Upper lobe of right lung (tissue), 1 donor: Measurements from ENCODE around the gene CLRN3. TPM values are rescaled to one million over a fixed set of nuclear protein-coding genes. Genes with fewer than 3 reads are reported as not detected.

ENCODE experiments used
- ATAC-seq: fragments of 200-7000 bp; cut with Tn5 transposase; one replicate; pipeline ENCODE4 v1.9.1; 2020; ENCODE audit warnings: mild to moderate bottlenecking, moderate library complexity
- DNase-seq: peaks from one replicate; pipeline ENCODE4 v3.0.0-alpha.2; 2020
- H3K27ac ChIP-seq: fragments of 200-600 bp; one replicate; pipeline ENCODE4 v1.8.0; 2022
- H3K27me3 ChIP-seq: fragments of 200-600 bp; one replicate; pipeline ENCODE4 v1.8.0; 2022; ENCODE audit warnings: mild to moderate bottlenecking
- H3K36me3 ChIP-seq: fragments of 200-600 bp; one replicate; pipeline ENCODE4 v1.8.0; 2022
- H3K4me1 ChIP-seq: fragments of 200-600 bp; one replicate; pipeline ENCODE4 v1.8.0; 2022
- H3K4me3 ChIP-seq: fragments of 200-600 bp; one replicate; pipeline ENCODE4 v1.8.0; 2022; ENCODE audit warnings: mild to moderate bottlenecking
- H3K9me3 ChIP-seq: fragments of 200-600 bp; one replicate; pipeline ENCODE4 v1.8.0; 2022
- intact Hi-C: fragments of 100-400 bp; cut with DNase I; formaldehyde crosslinking; loops from one replicate; pipeline ENCODE4 v1.11.0; 2022
- total RNA-seq: library from RNA; stranded (reverse); fragmentation: NEBNext Ultra II Directional; extraction: Animal tissue kit (Norgen Biotek cat#: 25700); gene quantifications from one replicate; pipeline ENCODE4 v1.2.1, GENCODE V29; 2021
- TF ChIP-seq, protein P1 (sequence below): fragments of 200-600 bp; IDR thresholded peaks from one replicate; pipeline ENCODE4 v1.8.0; 2022; ENCODE audit warnings: antibody characterized with exemption
- donor health status: DM: no; HTN: yes; CAD: no; lungs with severe emphysema.

Gene CLRN3
- total RNA-seq, 1 donor from 2014 or later: not detected

DNA sequence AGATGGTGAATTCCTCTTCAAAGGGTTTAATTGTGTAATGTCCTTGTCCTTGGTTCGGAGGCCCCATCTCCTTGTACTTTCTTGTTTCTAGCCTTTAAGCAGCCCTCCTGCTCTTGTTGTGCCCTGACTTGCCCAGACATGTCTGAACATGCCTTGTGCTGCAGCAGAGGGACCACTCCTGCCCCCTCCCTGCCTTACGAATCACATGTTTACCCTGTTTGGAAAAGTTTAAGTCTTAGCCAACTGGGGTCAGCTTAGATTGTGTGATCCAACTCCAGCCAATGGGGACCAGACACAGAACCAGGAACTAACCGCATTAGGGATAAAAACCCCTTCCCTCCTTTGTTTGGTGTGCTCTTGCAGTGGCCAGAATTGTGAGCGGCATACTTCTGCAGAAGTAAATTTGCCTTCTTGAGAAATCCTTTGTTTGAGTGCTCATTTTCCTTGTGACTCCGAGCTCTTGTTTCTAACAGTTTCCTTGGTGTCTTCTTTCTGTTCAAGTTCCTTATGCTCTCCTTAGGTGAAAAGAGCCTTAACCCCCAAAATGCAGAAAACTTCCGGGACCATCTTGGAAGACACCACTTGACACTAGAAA is 29.4 kb downstream of the CLRN3 start:
- H3K27ac ChIP-seq: no peak overlapping the region
- DNase-seq: no peak
- no peaks in the 10 kb centered on the region for H3K36me3 ChIP-seq
- TF ChIP-seq, protein P1, sequence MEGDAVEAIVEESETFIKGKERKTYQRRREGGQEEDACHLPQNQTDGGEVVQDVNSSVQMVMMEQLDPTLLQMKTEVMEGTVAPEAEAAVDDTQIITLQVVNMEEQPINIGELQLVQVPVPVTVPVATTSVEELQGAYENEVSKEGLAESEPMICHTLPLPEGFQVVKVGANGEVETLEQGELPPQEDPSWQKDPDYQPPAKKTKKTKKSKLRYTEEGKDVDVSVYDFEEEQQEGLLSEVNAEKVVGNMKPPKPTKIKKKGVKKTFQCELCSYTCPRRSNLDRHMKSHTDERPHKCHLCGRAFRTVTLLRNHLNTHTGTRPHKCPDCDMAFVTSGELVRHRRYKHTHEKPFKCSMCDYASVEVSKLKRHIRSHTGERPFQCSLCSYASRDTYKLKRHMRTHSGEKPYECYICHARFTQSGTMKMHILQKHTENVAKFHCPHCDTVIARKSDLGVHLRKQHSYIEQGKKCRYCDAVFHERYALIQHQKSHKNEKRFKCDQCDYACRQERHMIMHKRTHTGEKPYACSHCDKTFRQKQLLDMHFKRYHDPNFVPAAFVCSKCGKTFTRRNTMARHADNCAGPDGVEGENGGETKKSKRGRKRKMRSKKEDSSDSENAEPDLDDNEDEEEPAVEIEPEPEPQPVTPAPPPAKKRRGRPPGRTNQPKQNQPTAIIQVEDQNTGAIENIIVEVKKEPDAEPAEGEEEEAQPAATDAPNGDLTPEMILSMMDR: no peak
- H3K27me3 ChIP-seq: no peaks in the 10 kb centered on the region
- no peak for ATAC-seq
- H3K4me1 ChIP-seq: no peaks in the 10 kb centered on the region
- H3K9me3 ChIP-seq: peaks cover 2% of the 10 kb centered on the region
- H3K4me3 ChIP-seq: no peak overlapping the region
- intact Hi-C loops: no loop called here

DNA sequence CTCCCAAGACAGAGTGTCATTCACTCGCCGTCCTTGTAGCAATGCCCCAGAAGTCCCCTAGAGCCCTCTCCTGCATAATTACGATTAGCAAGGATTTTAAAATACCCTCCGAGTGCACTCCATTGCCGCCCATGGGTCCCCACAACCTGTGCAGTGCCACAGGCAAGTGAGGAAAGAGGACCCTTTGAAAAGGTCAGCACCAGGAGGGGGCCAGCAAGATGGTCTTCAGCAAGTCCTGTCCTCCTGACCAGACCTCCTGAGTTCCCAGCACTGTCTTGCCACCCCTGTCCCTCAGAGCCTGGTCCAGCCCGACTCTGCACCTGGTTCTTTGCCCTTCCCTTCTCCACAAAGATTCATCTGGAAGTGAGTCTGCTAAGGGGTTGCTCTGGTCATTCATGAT is 32.1 kb downstream of the CLRN3 start:
- ATAC-seq (no peak), DNase-seq (no peak)
- H3K36me3 ChIP-seq: no peaks in the 10 kb centered on the region
- H3K27me3 ChIP-seq: no peaks in the 10 kb centered on the region
- H3K9me3 ChIP-seq: peaks cover 2% of the 10 kb centered on the region
- no peaks in the 10 kb centered on the region for H3K4me1 ChIP-seq
- no peak overlapping the region for H3K27ac ChIP-seq
- intact Hi-C loops: no loop called here
- TF ChIP-seq, protein P1: no peak
- no peak overlapping the region for H3K4me3 ChIP-seq

DNA sequence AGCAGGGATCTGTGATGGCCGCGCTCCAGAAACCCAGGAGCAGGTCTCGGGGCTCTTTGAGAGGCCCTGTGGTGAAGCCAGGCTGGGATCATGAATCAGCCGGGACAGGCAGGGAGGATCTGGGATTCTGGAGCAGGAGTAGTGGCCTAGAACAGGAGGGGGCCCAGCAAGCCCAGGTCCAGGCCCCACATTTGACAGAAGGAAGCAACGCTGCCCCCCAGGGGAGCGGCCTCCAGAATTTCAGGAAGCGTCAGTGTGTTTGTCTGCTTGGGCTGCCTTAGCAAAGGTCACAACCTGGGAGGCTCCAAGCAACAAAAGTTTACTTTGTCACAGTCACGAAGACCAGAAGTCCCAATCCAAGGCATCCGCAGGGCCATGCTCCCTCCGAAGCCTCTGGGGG is 36.8 kb downstream of the CLRN3 start:
- ATAC-seq: no peak
- no peaks in the 10 kb centered on the region for H3K27me3 ChIP-seq
- DNase-seq: no peak
- H3K36me3 ChIP-seq: no peaks in the 10 kb centered on the region
- peaks cover 3% of the 10 kb centered on the region for H3K4me1 ChIP-seq
- TF ChIP-seq, protein P1: no peak
- no peaks in the 10 kb centered on the region for H3K9me3 ChIP-seq
- no peak overlapping the region for H3K27ac ChIP-seq
- no peak overlapping the region for H3K4me3 ChIP-seq
- intact Hi-C loops: no loop called here

DNA sequence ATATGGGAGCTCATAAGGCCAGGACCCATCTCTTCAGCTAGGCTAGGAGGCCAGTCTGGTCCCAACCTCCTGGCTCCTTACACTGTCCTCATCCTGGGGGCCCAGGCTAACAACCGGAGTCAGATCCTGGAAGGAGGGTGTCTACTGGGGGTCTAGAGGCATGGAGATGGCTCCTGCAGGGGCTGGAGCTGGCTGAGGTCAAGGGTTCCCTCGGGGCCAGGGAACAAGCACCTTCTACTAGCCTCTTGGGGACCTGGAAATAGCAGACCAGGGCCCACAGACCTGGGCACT is 37.2 kb downstream of the CLRN3 start:
- intact Hi-C loops: no loop called here
- TF ChIP-seq, protein P1: no peak

DNA sequence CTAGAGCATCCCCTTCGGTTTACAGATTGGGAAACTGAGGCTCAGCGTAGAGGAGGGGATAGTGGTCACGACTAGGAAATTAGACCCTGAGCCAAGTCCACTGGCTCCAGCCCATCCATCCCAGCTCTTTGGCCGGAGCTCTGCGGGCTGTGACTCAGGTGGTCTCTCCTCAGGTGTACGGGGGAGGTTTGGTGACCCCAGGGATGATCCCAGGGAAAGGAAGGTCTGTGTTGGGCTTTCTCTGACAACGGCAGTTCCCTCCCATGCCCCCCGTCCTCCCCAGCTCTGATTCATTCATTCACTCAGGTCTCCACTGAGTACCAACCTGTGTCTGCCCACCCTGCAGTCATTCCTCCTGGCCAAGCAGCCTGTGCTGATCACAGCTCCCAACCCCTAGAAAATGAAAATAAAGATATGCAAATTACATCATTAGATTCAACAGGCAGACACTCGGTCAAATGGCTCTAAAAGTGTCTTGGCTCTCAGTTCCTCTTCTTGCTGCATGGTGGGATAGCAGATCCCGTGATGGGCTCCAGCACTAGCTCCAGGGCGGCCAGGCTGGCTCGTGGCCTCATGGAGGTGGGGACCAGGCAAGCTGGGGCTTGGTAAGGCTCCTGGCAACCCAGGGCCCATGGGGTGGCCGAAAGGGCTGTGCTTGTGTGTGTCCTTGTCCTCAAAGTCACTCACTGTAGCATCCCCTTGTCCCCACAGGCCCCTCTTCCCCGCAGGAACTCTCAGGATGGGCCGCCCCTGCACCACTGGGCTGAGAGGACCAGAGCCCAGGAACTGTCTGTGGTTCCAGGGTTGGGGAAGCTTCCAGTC is 37.8 kb downstream of the CLRN3 start:
- intact Hi-C loops: no loop called here
- Histone ChIP-seq H3K4me3 (no peak overlapping the region), H3K4me1 (peaks cover 3% of the 10 kb centered on the region), H3K36me3 (no peaks in the 10 kb centered on the region), H3K27ac (no peak overlapping the region), H3K27me3 (no peaks in the 10 kb centered on the region), H3K9me3 (no peaks in the 10 kb centered on the region)
- DNase-seq (no peak), ATAC-seq (peak; percentile 36)
- TF ChIP-seq, protein P1: no peak

More for the DNA sequence above, 37.2 kb downstream of the CLRN3 start:
- no peak overlapping the region for H3K4me3 ChIP-seq
- peaks cover 3% of the 10 kb centered on the region for H3K4me1 ChIP-seq
- H3K27me3 ChIP-seq: no peaks in the 10 kb centered on the region
- ATAC-seq (no peak), DNase-seq (no peak)
- no peak overlapping the region for H3K27ac ChIP-seq
- no peaks in the 10 kb centered on the region for H3K9me3 ChIP-seq
- H3K36me3 ChIP-seq: no peaks in the 10 kb centered on the region
